Activated CD8-positive, alpha-beta memory T cell treated with anti-CD3 and anti-CD28 coated beads, Interleukin-2, amount 50 U/mL, for 24 hours (primary cell): ENCODE results near the gene FAM9A.
"Not testable (repeated sequence)": the region's sequence is repeated elsewhere in the genome, so short reads cannot be mapped to it uniquely, and the experiment has no call there.

Experiments used
- DNase-seq: peaks from one replicate; pipeline ENCODE4 v3.0.0-alpha.2; 2020; ENCODE audit errors: extremely low read depth

Gene FAM9A

DNA sequence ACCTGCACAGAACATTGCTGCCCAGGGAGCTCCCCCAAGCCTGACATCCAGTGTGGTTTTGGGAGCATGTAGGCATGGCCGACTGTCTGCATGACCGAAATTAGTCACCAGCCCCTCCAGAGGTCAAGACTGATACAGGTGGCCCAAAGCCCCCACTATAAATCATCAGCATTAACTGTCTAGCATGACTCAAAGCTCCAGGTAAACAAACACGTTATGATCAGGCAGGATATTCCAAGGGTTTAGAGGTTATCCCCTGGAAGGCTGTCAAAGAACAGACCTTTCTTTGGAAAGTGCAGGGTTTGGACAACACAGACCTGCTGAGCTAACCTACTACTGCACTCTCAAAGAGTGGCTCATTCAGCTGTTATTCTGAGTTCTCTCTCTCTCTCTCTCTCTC is 2.1 kb upstream of the FAM9A start:
- DNase-seq, result no peak

DNA sequence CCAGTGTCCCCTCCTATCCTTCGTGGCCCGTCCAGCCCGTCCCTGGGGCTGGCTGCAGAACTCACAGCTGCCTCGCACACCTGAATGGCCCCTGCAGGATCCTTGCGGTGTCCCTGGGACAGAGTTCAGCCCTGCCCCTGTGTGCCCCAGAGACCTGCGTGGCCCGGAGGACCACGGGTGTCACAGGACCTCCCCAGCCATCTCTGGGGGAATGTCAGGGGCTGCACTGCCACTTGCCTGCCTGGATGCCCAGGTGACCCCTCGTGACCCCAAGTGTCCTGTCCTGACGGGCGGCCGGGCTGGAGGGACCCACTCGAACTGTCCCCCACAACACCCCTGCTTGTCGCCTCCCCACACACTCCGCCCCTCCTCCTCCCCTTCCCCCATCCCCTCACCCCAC is 832 bp downstream of the FAM9A start:
- DNase-seq, result not testable (repeated sequence)

DNA sequence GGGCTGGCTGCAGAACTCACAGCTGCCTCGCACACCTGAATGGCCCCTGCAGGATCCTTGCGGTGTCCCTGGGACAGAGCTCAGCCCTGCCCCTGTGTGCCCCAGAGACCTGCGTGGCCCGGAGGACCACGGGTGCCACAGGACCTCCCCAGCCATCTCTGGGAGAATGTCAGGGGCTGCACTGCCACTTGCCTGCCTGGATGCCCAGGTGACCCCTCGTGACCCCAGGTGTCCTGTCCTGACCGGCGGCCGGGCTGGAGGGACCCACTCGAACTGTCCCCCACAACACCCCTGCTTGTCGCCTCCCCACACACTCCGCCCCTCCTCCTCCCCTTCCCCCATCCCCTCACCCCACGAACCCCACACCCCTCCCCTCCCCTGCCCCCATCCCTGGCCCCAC is 1.9 kb downstream of the FAM9A start:
- not testable (repeated sequence) for DNase-seq

DNA sequence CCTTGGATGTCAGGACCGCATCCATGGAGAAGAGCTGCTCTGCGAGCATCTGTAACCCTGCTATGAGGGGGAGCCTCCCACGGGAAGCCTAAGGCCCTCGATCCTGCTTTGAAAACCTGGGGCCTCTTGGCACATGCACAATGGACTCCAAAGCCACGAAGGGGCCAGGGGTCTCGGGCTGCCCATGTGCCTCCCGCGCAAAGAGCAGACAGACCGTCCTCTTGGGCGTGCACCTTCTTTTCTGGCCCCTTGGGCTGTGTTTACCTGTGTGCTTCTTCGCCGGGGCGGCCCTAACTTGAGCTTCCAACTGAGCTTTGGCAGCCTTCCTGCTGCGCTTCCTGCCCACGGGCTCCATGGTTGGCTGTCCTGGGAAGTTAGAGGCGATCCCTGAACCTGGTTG is 2.5 kb downstream of the FAM9A start:
- DNase-seq, result not testable (repeated sequence)

DNA sequence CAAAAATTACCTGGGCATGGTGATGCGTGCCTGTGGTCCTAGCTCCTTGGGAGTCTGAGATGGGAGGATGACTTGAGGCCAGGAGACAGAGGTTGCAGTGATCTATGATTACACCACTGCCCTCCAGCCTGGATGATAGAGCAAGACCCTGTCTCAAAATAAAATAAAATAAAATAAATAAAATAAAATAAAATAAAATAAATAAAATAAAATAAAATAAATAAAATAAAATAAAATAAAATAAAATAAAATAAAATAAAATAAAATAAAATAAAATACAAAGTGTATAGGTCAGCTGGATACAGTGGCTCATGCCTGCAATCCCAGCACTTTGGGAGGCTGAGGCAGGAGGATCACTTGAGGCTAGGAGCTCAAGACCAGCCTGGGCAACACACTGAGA is 14.1 kb downstream of the FAM9A start:
- not testable (repeated sequence) for DNase-seq

DNA sequence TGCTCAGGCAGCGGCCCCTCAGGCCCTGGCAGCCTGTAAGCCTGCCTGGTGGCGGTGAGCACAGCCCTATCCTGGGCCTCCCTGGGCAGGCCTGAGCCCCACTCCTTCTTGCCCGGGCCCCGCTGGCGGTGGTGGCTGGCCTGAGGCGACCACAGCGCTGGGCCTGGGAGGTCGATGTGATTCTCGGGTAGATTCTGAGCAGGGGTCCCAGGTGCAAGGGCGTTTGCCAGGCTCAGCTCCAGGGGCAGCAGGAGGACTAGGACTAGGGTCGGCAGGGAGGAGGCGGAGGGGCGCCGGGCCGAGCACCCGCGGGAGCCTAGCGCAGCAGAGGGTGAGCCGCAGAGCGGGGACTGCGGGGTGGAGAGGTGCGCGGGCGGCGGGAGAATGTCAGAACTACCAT is 17.0 kb downstream of the FAM9A start:
- no peak for DNase-seq

DNA sequence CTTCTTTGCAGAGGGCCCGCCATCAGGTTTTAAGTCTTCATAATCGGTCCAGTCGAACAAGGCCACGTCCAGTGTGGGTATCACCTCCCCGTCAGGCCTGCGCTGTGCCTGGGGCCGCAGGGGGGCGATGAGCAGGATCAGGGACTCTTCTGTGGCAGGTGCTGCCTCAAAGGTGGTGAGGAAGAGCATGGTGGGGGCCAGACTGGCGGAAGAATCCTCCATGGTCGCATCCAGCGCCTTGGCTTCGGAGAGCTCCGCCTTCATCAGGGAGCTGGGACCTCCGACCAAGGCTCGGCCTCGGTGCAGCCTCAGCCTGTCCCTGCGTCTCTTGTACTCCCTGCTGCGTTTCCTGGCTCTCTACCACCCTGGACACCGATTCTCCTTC is 17.5 kb downstream of the FAM9A start:
- no peak for DNase-seq

DNA sequence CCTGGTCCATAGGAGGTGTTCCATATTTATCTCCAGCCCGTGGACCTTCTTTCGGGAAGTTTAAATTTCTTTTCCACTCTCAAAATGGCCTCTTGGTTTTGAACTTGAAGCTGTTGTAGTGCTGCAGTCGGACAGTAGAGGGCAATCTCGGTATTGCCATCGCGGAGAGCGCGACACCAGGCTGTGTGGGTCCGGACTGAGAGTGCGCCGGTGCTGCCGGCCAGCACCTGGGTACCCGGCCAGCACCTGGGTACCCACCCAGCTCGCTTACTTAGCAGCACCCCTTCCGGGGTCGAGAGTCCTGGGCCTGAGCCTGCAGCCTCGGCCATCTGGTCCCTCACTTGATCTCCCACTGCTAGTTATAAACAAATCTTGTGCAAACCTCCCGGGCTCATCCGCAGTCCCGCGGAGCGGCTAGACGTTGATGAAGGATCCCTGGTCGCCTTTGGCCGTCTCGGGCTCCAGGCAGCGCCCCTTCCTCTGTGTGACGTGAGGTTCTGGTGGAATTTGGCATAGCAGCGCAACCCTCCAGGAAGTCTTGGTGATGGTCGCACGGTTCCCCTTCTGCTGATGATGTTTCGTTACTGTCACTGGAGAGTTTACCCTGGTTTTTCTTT is 18.0 kb downstream of the FAM9A start:
- no peak for DNase-seq

DNA sequence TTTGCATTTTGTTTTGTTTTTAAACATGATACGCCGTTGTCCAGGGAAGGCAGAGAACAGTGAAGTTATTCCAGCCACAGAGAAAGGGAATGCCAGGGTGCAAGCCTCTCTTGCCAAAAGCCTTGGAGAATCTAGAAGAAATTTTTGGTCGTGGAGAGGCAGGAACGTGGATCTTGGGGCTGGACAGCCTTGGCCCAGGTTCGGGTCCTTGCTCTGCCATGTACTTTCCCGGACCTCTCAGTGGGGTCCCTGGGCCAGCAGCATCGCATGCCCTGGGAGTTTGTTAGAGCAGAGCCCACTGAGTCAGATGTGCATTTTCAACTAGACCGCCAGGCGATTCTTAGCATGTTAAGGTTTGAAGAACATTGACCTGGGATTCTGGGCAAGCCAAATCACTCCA is 18.6 kb downstream of the FAM9A start:
- no peak for DNase-seq

DNA sequence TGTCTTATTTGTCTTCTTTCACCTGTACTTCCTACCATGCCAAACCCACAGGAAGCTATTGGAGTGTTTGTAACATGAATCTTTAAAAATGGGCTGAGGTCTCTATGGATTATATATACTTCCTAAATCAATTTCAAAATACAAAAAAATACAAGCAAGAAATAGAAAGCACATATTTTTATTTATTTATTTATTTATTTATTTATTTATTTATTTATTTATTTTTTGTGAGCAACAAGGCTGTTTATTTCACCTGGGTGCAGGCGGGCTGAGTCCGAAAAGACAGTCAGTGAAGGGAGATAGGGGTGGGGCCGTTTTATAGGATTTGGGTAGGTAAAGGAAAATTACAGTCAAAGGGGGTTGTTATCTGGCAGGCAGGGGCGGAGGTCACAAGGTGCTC is 19.3 kb downstream of the FAM9A start:
- not testable (repeated sequence) for DNase-seq

DNA sequence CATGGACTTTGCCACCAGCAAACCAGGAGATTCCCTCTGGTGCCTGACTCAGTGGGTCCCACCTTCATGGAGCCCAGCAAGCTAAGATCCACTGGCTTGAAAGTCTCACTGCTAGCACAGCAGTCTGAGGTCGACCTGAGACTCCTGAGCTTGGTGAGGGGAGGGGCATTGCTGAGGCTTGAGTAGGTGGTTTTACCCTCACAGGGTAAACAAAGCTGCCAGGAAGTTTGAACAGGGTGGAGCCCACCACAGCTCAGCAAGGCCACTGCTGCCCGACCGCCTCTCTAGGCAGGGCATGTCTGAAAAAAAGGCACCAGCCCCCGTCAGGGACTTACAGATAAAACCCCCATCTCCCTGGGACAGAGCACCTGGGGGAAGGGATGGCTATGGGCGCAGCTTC is 28.1 kb downstream of the FAM9A start:
- DNase-seq, result no peak

DNA sequence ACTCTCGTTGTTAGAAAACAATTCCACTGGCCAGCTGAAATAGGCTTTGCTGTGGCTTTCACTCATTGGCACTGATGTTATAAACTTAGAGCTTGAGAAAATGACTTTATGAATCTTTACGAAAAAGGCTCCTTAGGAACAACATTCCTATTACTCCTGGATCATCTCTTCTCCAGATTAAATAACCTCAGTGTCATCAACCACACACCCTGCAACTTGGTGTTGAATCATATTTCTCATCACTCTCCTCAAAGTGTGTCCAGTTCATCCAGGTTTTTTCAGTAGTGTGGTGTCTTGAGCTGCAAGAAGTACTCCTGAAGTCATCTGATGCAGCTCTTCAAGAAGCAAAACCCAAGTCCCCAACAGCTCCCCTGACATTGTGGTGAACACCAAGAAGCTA is 41.2 kb downstream of the FAM9A start:
- DNase-seq, result no peak

DNA sequence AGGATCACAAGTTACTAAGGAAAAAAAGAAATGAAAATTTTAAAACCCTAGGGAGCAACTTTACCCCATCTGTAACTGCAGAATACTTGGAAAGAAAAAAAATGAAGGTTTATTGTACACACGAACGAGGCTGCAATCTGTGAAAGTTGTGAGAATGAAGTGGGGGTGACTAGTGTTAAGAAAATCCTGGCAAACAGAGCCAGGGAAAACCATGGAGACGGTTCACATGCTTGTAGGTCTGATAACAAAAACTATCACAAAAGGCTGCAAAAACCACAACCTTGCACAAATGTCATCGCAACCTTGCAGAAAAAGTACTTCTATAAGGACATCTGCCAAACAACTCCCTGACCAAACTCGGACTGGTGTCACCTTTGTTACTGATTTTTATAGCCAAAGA is 42.5 kb downstream of the FAM9A start:
- not testable (repeated sequence) for DNase-seq

DNA sequence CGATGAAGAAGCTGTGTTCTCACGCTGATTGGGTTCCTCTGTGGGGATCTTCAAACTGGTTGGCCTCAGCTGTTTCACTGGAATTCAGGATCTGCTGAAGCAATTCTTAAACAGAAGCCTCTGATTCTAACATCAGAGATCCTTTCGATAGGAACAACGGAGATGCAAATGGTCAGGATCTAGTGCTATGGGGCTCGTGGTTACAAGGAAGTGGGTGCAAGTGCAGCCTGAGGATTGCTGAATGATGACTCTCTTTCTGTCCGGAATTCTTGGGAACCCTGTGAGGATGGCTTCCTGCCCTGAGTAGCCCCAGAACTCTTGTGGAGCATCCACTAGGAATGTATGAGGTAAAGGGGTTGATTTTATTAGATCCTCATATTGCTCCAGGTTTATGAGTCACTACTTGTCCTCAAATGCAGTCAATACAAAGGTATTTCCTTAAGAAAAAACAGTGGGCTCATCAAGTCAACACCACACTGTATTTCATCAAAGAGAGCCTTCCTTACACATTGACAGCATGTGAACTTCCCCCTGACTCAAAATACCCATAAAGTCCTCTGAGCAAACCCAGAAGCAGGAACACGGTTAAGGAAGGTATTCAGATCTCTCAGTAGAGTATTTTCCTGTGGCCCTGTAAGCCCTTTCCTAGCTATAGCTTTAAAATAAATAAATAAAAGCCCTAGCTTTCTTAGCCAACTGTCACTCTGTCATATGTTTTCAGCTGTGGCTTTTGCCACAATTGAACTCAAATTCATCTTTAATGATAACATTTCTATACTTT is 43.4 kb downstream of the FAM9A start:
- DNase-seq, result not testable (repeated sequence)

DNA sequence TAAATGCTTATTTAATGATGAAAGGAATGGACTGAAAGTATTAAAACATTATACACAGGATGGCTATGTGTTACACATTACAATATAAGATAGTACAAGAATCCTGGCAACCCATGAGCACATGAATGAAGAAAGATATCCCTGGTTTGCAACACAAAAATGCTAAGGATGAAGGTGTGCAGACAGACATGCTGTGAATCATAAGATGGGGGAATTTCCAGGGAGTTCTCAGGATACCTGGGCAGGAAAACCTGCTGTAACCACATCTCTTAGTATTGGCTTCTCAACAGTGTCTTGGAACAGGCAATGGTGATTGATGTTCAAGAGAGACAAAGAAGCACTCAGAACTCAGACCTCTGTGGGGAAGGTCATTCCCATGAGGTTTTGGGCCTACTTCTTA is 45.4 kb downstream of the FAM9A start:
- no peak for DNase-seq

DNA sequence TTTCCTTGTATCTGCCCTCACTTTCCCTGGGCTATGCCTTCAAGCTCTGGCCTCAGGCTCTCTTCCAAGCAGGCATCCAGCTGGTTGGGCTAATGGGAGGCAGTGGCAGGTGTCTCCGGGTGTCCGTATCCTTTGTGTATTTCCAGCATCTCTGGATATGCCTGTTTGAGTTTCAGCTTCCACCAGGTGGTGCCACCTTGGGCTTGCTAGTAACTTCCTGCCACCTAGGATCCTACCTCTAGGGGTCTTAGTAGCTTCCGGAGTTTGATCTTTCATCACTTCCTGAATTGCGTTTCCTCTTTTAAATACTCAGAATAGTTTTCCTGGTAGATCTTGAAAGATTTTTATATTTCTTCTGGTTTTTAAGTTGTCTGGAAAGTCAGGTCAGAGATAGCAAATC is 46.1 kb downstream of the FAM9A start:
- DNase-seq, result no peak

DNA sequence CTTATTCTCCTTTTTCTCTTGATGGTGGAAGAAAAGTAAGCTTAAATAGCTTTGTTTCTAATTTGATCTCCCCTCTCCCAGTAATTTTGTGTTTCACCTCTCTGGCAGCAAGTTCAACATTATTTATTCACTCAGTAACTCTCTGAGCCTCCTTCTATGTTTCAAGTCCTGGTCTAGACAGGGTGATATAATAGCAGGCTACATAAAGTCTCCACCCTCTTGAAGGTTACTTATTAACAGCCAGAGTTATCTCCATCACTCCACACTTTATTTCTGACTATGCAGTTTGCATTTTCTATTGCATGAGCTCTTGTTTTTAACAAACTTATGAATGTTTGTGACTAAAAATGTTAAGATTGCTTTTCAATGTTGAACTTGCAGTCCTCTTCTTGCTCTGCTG is 51.5 kb downstream of the FAM9A start:
- no peak for DNase-seq

DNA sequence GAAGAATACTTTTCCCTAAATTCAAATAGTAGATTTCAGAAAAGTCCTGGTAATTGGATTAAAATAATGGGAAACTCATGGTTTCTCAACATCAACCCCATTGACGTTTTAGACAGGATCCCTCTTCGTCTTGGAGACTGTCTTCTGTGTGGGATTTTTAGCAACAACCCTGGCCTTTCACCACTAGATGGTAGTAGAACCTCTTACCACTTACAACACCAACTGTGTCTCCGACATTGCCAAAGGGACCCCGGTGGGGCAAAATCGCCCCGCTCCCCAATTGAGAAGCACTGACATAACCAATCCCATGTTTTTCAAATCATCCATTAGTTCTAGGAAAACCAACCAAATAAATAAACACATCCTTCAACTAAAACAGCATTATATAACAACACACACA is 52.3 kb downstream of the FAM9A start:
- DNase-seq, result no peak

DNA sequence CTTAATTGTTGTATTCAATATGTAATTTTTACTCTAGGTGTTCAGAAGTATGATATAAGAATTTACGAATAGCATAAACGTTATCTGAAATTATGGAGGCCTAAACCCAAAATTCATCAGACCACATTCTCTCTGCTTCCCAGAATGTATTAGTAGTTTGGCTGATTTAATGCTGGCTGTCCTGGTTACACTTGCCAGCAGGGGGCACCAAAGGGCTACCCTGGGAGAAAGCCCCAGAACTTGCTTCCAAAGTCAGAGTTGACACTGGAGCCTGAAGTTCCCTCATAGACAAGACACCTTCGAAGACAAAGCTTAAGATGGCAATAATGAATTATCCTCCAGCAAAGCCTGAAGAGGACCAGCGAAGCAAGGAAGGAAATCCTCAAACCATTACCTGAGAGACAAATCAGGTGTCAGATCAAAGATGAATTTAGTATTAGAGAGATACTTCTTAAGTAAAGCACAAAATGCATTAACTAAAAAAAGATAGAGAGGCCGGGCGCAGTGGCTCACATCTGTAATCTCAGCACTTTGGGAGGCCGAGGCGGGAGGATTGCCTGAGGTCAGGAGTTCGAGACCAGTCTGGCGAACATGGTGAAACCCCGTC is 58.0 kb downstream of the FAM9A start:
- DNase-seq, result no peak

DNA sequence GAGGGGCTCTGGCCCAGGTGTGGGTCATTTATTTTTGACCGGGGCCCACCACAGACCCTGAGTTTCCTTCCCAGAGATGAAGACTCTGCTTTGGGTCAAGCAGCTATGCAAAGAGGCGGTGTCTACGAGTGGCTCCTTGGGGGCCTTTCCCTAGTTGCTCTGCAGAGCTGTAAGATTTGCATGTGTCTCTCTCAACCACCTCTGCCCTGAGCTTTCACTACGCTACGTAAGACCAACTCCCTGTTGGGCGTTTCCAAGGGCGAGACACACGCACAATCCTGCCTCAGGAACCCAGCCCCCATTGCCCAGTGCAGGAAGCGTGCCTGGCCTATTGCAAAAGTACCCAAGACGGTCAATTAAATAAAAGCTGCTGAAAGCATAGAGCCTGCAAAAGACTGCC is 59.2 kb downstream of the FAM9A start:
- no peak for DNase-seq
